Measurements from ENCODE around the gene PBX1. TPM values are rescaled to one million over a fixed set of nuclear protein-coding genes. Genes with fewer than 3 reads are reported as not detected.

Gene PBX1
- total and polyA plus RNA-seq, 8 donors = 17.3 to 113 (median 91.9) TPM

- no peaks in the 10 kb centered on the region for H3K9me3 ChIP-seq
- FAIRE-seq = no peak
- no peaks in the 10 kb centered on the region for H3K27me3 ChIP-seq
- ATAC-seq = peak in 3 of 4 donors; percentile 27 to 58 (median 36)
- no peak for TF ChIP-seq CTCF (IDR thresholded peaks at IDR 0.05)
- H3K36me3 ChIP-seq = no peaks in the 10 kb centered on the region
- H3K4me1 ChIP-seq = no peaks in the 10 kb centered on the region
- H3K27ac ChIP-seq = peak overlapping the region in 2 of 4 donors; percentile 19 to 25
- no peak for DNase-seq
- WGBS, 2 donors = 84 to 91% methylated on average over 1 of the region's 1 CpG
- H3K4me3 ChIP-seq = no peak overlapping the region
- intact Hi-C loops (cut with DNase I) = no loop called here
Measured at GRCh38 chr1:164857439-164857838, 298.5 kb downstream of the PBX1 start.

GRCh38 chr1:164858096-164858632 is 299.2 kb downstream of the PBX1 start:
- Histone ChIP-seq H3K36me3 (no peaks in the 10 kb centered on the region), H3K9me3 (no peaks in the 10 kb centered on the region), H3K4me3 (no peak overlapping the region), H3K27ac (no peak overlapping the region), H3K27me3 (no peaks in the 10 kb centered on the region), H3K4me1 (no peaks in the 10 kb centered on the region)
- DNase-seq = peak in 3 of 6 donors; percentile 15 to 43 (median 16)
- FAIRE-seq = no peak
- peak in 3 of 4 donors; percentile 68 to 75 (median 72) for ATAC-seq
- no peak for TF ChIP-seq CTCF (IDR thresholded peaks at IDR 0.05)
- WGBS, 2 donors = 68 to 69% methylated on average over 2 of the region's 2 CpGs
- intact Hi-C loops (cut with DNase I) = no loop called here

GRCh38 chr1:164861632-164862031 is 302.6 kb downstream of the PBX1 start:
- intact Hi-C loops (cut with DNase I) = no loop called here
- Histone ChIP-seq H3K36me3 (no peaks in the 10 kb centered on the region), H3K4me3 (no peak overlapping the region), H3K27me3 (no peaks in the 10 kb centered on the region), H3K27ac (no peak overlapping the region), H3K9me3 (no peaks in the 10 kb centered on the region), H3K4me1 (no peaks in the 10 kb centered on the region)
- ATAC-seq (no peak), FAIRE-seq (no peak), DNase-seq (no peak)
- TF ChIP-seq CTCF (IDR thresholded peaks at IDR 0.05) = no peak

GRCh38 chr1:164863056-164863455 is 304.1 kb downstream of the PBX1 start:
- no peaks in the 10 kb centered on the region for H3K9me3 ChIP-seq
- 73 to 83% methylated on average over 4 of the region's 4 CpGs for WGBS, 2 donors
- intact Hi-C loops (cut with DNase I) = no loop called here
- FAIRE-seq (no peak), ATAC-seq (no peak), DNase-seq (no peak)
- H3K27ac ChIP-seq = no peak overlapping the region
- no peaks in the 10 kb centered on the region for H3K36me3 ChIP-seq
- no peak overlapping the region for H3K4me3 ChIP-seq
- no peaks in the 10 kb centered on the region for H3K4me1 ChIP-seq
- no peaks in the 10 kb centered on the region for H3K27me3 ChIP-seq
- TF ChIP-seq CTCF (IDR thresholded peaks at IDR 0.05) = no peak

- no peaks in the 10 kb centered on the region for H3K4me1 ChIP-seq
- intact Hi-C loops (cut with DNase I) = no loop called here
- no peak for ATAC-seq
- no peak for TF ChIP-seq CTCF (IDR thresholded peaks at IDR 0.05)
- no peak overlapping the region for H3K4me3 ChIP-seq
- no peaks in the 10 kb centered on the region for H3K27me3 ChIP-seq
- 95 to 97% methylated on average over 3 of the region's 3 CpGs for WGBS, 2 donors
- no peak for FAIRE-seq
- H3K27ac ChIP-seq = no peak overlapping the region
- H3K36me3 ChIP-seq = no peaks in the 10 kb centered on the region
- no peaks in the 10 kb centered on the region for H3K9me3 ChIP-seq
- no peak for DNase-seq
Measured at GRCh38 chr1:164864161-164864560, 305.2 kb downstream of the PBX1 start.
